ENCODE measurements around the gene ACOT11. TPM values are rescaled to one million over a fixed set of nuclear protein-coding genes. Genes with fewer than 3 reads are reported as not detected.
"Not testable (repeated sequence)": the region's sequence is repeated elsewhere in the genome, so short reads cannot be mapped to it uniquely, and the experiment has no call there.

Gene ACOT11
- polyA plus RNA-seq, 1 donor from 2014 or later: not detected

- no peak overlapping the region for H3K4me3 ChIP-seq (ENCODE audit: low read length)
- no peaks in the 10 kb centered on the region for H4K20me1 ChIP-seq (ENCODE audit: insufficient read depth)
- H3F3A ChIP-seq (ENCODE audit: insufficient read depth, low read length, poor library complexity, severe bottlenecking): no peaks in the 10 kb centered on the region
- no peaks in the 10 kb centered on the region for H3K9me2 ChIP-seq (ENCODE audit: insufficient read depth, low read length)
- no peaks in the 10 kb centered on the region for H3K79me2 ChIP-seq (replicated peaks; ENCODE audit: insufficient read depth, low read length)
- no peak overlapping the region for H3K27ac ChIP-seq (ENCODE audit: low read length)
- H3K27me3 ChIP-seq (ENCODE audit: insufficient read depth, low read depth, low read length): no peaks in the 10 kb centered on the region
- H3K9ac ChIP-seq (ENCODE audit: low read length): no peak overlapping the region
- no peak overlapping the region for H3K4me2 ChIP-seq (ENCODE audit: low read length)
- no peaks in the 10 kb centered on the region for H3K36me3 ChIP-seq (ENCODE audit: insufficient read depth, low read length)
- TF ChIP-seq EZH2 (IDR thresholded peaks at IDR 0.05; ENCODE audit: borderline replicate concordance, insufficient read depth, low read length, poor library complexity, severe bottlenecking) (no peak), MXI1 (conservative IDR thresholded peaks at IDR 0.05; ENCODE audit: poor library complexity, severe bottlenecking) (no peak), RAD21 (conservative IDR thresholded peaks at IDR 0.05) (no peak), SMC3 (conservative IDR thresholded peaks at IDR 0.05; ENCODE audit: poor library complexity) (no peak), TAF1 (IDR thresholded peaks at IDR 0.05; ENCODE audit: low read depth) (no peak), POLR2AphosphoS5 (IDR thresholded peaks at IDR 0.05) (no peak), EP300 (conservative IDR thresholded peaks at IDR 0.05; ENCODE audit: poor library complexity, severe bottlenecking) (no peak)
- TF ChIP-seq, protein P1, sequence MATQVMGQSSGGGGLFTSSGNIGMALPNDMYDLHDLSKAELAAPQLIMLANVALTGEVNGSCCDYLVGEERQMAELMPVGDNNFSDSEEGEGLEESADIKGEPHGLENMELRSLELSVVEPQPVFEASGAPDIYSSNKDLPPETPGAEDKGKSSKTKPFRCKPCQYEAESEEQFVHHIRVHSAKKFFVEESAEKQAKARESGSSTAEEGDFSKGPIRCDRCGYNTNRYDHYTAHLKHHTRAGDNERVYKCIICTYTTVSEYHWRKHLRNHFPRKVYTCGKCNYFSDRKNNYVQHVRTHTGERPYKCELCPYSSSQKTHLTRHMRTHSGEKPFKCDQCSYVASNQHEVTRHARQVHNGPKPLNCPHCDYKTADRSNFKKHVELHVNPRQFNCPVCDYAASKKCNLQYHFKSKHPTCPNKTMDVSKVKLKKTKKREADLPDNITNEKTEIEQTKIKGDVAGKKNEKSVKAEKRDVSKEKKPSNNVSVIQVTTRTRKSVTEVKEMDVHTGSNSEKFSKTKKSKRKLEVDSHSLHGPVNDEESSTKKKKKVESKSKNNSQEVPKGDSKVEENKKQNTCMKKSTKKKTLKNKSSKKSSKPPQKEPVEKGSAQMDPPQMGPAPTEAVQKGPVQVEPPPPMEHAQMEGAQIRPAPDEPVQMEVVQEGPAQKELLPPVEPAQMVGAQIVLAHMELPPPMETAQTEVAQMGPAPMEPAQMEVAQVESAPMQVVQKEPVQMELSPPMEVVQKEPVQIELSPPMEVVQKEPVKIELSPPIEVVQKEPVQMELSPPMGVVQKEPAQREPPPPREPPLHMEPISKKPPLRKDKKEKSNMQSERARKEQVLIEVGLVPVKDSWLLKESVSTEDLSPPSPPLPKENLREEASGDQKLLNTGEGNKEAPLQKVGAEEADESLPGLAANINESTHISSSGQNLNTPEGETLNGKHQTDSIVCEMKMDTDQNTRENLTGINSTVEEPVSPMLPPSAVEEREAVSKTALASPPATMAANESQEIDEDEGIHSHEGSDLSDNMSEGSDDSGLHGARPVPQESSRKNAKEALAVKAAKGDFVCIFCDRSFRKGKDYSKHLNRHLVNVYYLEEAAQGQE (IDR thresholded peaks at IDR 0.05; ENCODE audit: borderline replicate concordance): no peak
- TF ChIP-seq, protein P2, sequence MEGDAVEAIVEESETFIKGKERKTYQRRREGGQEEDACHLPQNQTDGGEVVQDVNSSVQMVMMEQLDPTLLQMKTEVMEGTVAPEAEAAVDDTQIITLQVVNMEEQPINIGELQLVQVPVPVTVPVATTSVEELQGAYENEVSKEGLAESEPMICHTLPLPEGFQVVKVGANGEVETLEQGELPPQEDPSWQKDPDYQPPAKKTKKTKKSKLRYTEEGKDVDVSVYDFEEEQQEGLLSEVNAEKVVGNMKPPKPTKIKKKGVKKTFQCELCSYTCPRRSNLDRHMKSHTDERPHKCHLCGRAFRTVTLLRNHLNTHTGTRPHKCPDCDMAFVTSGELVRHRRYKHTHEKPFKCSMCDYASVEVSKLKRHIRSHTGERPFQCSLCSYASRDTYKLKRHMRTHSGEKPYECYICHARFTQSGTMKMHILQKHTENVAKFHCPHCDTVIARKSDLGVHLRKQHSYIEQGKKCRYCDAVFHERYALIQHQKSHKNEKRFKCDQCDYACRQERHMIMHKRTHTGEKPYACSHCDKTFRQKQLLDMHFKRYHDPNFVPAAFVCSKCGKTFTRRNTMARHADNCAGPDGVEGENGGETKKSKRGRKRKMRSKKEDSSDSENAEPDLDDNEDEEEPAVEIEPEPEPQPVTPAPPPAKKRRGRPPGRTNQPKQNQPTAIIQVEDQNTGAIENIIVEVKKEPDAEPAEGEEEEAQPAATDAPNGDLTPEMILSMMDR (IDR thresholded peaks at IDR 0.05; ENCODE audit: poor library complexity, severe bottlenecking): no peak
- H2AFZ ChIP-seq (ENCODE audit: low read depth, low read length): no peak overlapping the region
- H3K9me3 ChIP-seq (ENCODE audit: low read length): no peaks in the 10 kb centered on the region
Observed at GRCh38 chr1:54627196-54627595, 79.2 kb downstream of the ACOT11 start.

GRCh38 chr1:54635804-54636203 is 87.8 kb downstream of the ACOT11 start:
- H3K4me2 ChIP-seq (ENCODE audit: low read length); H2AFZ ChIP-seq (ENCODE audit: low read depth, low read length); H3K9me3 ChIP-seq (ENCODE audit: low read length); H4K20me1 ChIP-seq (ENCODE audit: insufficient read depth); H3K27me3 ChIP-seq (ENCODE audit: insufficient read depth, low read depth, low read length); H3K9me2 ChIP-seq (ENCODE audit: insufficient read depth, low read length); H3K36me3 ChIP-seq (ENCODE audit: insufficient read depth, low read length); H3K27ac ChIP-seq (ENCODE audit: low read length); H3F3A ChIP-seq (ENCODE audit: insufficient read depth, low read length, poor library complexity, severe bottlenecking); H3K79me2 ChIP-seq (replicated peaks; ENCODE audit: insufficient read depth, low read length); H3K4me3 ChIP-seq (ENCODE audit: low read length); H3K9ac ChIP-seq (ENCODE audit: low read length): not testable (repeated sequence)

DNA sequence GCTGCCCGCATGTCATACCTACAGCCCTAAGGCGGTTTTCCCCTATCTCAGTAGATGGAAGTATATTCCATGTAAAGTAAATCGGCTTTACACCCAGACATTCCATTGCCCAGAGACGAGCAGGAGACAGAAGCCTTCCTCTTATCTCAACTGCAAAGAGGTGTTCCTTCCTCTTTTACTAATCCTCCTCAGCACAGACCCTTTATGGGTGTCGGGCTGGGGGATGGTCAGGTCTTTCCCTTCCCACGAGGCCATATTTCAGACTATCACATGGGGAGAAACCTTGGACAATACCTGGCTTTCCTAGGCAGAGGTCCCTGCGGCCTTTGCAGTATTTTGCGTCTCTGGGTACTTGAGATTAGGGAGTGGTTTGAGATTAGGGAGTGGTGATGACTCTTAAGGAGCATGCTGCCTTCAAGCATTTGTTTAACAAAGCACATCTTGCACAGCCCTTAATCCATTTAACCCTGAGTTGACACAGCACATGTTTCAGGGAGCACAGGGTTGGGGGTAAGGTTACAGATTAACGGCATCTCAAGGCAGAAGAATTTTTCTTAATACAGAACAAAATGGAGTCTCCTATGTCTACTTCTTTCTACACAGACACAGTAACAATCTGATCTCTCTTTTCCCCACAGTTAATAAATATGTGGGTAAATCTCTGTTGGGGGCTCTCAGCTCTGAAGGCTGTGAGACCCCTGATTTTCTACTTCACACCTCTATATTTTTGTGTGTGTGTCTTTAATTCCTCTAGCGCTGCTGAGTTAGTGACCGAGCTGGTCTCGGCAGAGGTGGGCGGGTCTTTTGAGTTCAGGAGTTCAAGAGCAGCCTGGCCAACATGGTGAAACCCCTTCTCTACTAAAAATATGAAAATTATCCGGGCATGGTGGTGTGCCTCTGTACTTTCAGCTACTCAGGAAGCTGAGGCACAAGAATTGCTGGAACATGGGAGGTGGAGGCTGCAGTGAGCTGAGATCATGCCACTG is 88.7 kb downstream of the ACOT11 start:
- not testable (repeated sequence) for H3K27me3 ChIP-seq (ENCODE audit: insufficient read depth, low read depth, low read length); H3K36me3 ChIP-seq (ENCODE audit: insufficient read depth, low read length); H3K9me3 ChIP-seq (ENCODE audit: low read length); H3K4me2 ChIP-seq (ENCODE audit: low read length); H3K9ac ChIP-seq (ENCODE audit: low read length); H2AFZ ChIP-seq (ENCODE audit: low read depth, low read length); H4K20me1 ChIP-seq (ENCODE audit: insufficient read depth); H3K4me3 ChIP-seq (ENCODE audit: low read length); H3F3A ChIP-seq (ENCODE audit: insufficient read depth, low read length, poor library complexity, severe bottlenecking); H3K27ac ChIP-seq (ENCODE audit: low read length); H3K79me2 ChIP-seq (replicated peaks; ENCODE audit: insufficient read depth, low read length); H3K9me2 ChIP-seq (ENCODE audit: insufficient read depth, low read length)

Measured in neural cell (in vitro differentiated cells).